Muscle layer of colon (tissue), 2 donors: ENCODE data around the gene MAX.
"Not testable (repeated sequence)": the region's sequence is repeated elsewhere in the genome, so short reads cannot be mapped to it uniquely, and the experiment has no call there.

Experiments
- H3K27ac ChIP-seq: one replicate; pipeline ENCODE4 v1.7.0; 2013; ENCODE audit warnings: low read depth, mild to moderate bottlenecking, low read length, moderate library complexity
- H3K27me3 ChIP-seq, 2 donors: one replicate each; pipeline ENCODE4 v1.7.0; 2013; ENCODE audit warnings: low read length in 2 of 2, mild to moderate bottlenecking in 2 of 2; ENCODE audit not compliant: insufficient read depth in 2 of 2, control insufficient read depth in 1 of 2
- H3K36me3 ChIP-seq: one replicate; pipeline ENCODE4 v1.7.0; 2013; ENCODE audit warnings: mild to moderate bottlenecking, low read length; ENCODE audit not compliant: insufficient read depth
- H3K4me1 ChIP-seq: one replicate; pipeline ENCODE4 v1.7.0; 2013; ENCODE audit warnings: mild to moderate bottlenecking, low read length; ENCODE audit not compliant: insufficient read depth
- H3K4me3 ChIP-seq, 2 donors: one replicate each; pipeline ENCODE4 v1.7.0; 2013; ENCODE audit warnings: low read length in 2 of 2, low read depth in 1 of 2, mild to moderate bottlenecking in 1 of 2, moderate library complexity in 1 of 2
- H3K9ac ChIP-seq: one replicate; pipeline ENCODE4 v1.7.0; 2013; ENCODE audit warnings: low read length
- H3K9me3 ChIP-seq: one replicate; pipeline ENCODE4 v1.7.0; 2013; ENCODE audit warnings: mild to moderate bottlenecking, low read length
- donor health status: abdominal sarcoma.
- donor health status: Adenocarcinoma of cecum.

Gene MAX

GRCh38 chr14:65103150-65103760 is 938 bp upstream of the MAX start:
- Histone ChIP-seq H3K27ac (peak overlapping the region; percentile 55), H3K27me3 (no peaks in the 10 kb centered on the region), H3K36me3 (no peaks in the 10 kb centered on the region), H3K9ac (peak overlapping the region; percentile 2), H3K4me1 (peaks cover 29% of the 10 kb centered on the region), H3K4me3 (peak overlapping the region; percentile 73 to 92), H3K9me3 (no peaks in the 10 kb centered on the region)

- peak overlapping the region; percentile 74 to 94 for H3K4me3 ChIP-seq
- H3K27me3 ChIP-seq: no peaks in the 10 kb centered on the region
- H3K9ac ChIP-seq: peak overlapping the region; percentile 44
- no peaks in the 10 kb centered on the region for H3K36me3 ChIP-seq
- H3K9me3 ChIP-seq: no peaks in the 10 kb centered on the region
- peaks cover 43% of the 10 kb centered on the region for H3K4me1 ChIP-seq
- peak overlapping the region; percentile 94 for H3K27ac ChIP-seq
Observed at GRCh38 chr14:65101631-65102440, 481 bp downstream of the MAX start.

GRCh38 chr14:65100922-65101541 is 1.3 kb downstream of the MAX start:
- H3K4me1 ChIP-seq: peaks cover 51% of the 10 kb centered on the region
- no peaks in the 10 kb centered on the region for H3K9me3 ChIP-seq
- H3K27me3 ChIP-seq: no peaks in the 10 kb centered on the region
- no peaks in the 10 kb centered on the region for H3K36me3 ChIP-seq
- peak overlapping the region; percentile 0 for H3K9ac ChIP-seq
- H3K27ac ChIP-seq: no peak overlapping the region
- peak overlapping the region; percentile 7 to 51 for H3K4me3 ChIP-seq

- Histone ChIP-seq H3K9ac (no peak overlapping the region), H3K27ac (peak overlapping the region; percentile 27), H3K4me3 (peak overlapping the region in 1 of 2 donors; percentile 19), H3K9me3 (no peaks in the 10 kb centered on the region), H3K27me3 (no peaks in the 10 kb centered on the region), H3K36me3 (peaks cover 5% of the 10 kb centered on the region), H3K4me1 (peaks cover 75% of the 10 kb centered on the region)
Observed at GRCh38 chr14:65098586-65098985, 3.7 kb downstream of the MAX start.

- Histone ChIP-seq H3K27me3 (no peaks in the 10 kb centered on the region), H3K9ac (no peak overlapping the region), H3K9me3 (no peaks in the 10 kb centered on the region), H3K4me1 (peaks cover 73% of the 10 kb centered on the region), H3K36me3 (peaks cover 24% of the 10 kb centered on the region), H3K4me3 (peak overlapping the region in 1 of 2 donors; percentile 36), H3K27ac (peak overlapping the region; percentile 59)
Observed at GRCh38 chr14:65096323-65097089, 5.8 kb downstream of the MAX start.

GRCh38 chr14:65095633-65096205 is 6.6 kb downstream of the MAX start:
- no peaks in the 10 kb centered on the region for H3K27me3 ChIP-seq
- no peak overlapping the region for H3K27ac ChIP-seq
- H3K36me3 ChIP-seq: peaks cover 32% of the 10 kb centered on the region
- H3K9ac ChIP-seq: no peak overlapping the region
- no peaks in the 10 kb centered on the region for H3K9me3 ChIP-seq
- peaks cover 67% of the 10 kb centered on the region for H3K4me1 ChIP-seq
- H3K4me3 ChIP-seq: peak overlapping the region in 1 of 2 donors; percentile 36

- no peaks in the 10 kb centered on the region for H3K27me3 ChIP-seq
- no peaks in the 10 kb centered on the region for H3K9me3 ChIP-seq
- no peak overlapping the region for H3K4me3 ChIP-seq
- H3K36me3 ChIP-seq: peaks cover 48% of the 10 kb centered on the region
- H3K9ac ChIP-seq: no peak overlapping the region
- H3K4me1 ChIP-seq: peaks cover 40% of the 10 kb centered on the region
- H3K27ac ChIP-seq: no peak overlapping the region
Observed at GRCh38 chr14:65092349-65092748, 10.0 kb downstream of the MAX start.

GRCh38 chr14:65087835-65088234 is 14.5 kb downstream of the MAX start:
- H3K9me3 ChIP-seq, H3K27ac ChIP-seq, H3K27me3 ChIP-seq, H3K4me3 ChIP-seq, H3K9ac ChIP-seq: not testable (repeated sequence)
- H3K4me1 ChIP-seq: peaks cover 13% of the 10 kb centered on the region
- H3K36me3 ChIP-seq: peaks cover 55% of the 10 kb centered on the region

GRCh38 chr14:65086686-65087085 is 15.6 kb downstream of the MAX start:
- not testable (repeated sequence) for H3K9ac ChIP-seq, H3K4me3 ChIP-seq, H3K9me3 ChIP-seq, H3K27ac ChIP-seq, H3K27me3 ChIP-seq
- peaks cover 53% of the 10 kb centered on the region for H3K36me3 ChIP-seq
- H3K4me1 ChIP-seq: peaks cover 25% of the 10 kb centered on the region

GRCh38 chr14:65084554-65085505 is 17.5 kb downstream of the MAX start:
- no peaks in the 10 kb centered on the region for H3K9me3 ChIP-seq
- no peak overlapping the region for H3K4me3 ChIP-seq
- H3K36me3 ChIP-seq: peaks cover 43% of the 10 kb centered on the region
- H3K4me1 ChIP-seq: peaks cover 43% of the 10 kb centered on the region
- H3K27me3 ChIP-seq: no peaks in the 10 kb centered on the region
- no peak overlapping the region for H3K27ac ChIP-seq
- no peak overlapping the region for H3K9ac ChIP-seq
